HG03354 (cell line): ENCODE measurements around the gene HCAR3.
"Not testable (repeated sequence)": the region's sequence is repeated elsewhere in the genome, so short reads cannot be mapped to it uniquely, and the experiment has no call there.

Experiments used
- ATAC-seq: cut with Tn5 transposase; IDR thresholded peaks from one replicate; pipeline ENCODE4 v1.9.1; 2021; ENCODE audit warnings: mild to moderate bottlenecking; ENCODE audit not compliant: unreplicated experiment, poor library complexity, severe bottlenecking

Gene HCAR3

GRCh38 chr12:122724641-122725243 lies 8.1 kb upstream of the HCAR3 start:
- ATAC-seq = peak; percentile 56

DNA sequence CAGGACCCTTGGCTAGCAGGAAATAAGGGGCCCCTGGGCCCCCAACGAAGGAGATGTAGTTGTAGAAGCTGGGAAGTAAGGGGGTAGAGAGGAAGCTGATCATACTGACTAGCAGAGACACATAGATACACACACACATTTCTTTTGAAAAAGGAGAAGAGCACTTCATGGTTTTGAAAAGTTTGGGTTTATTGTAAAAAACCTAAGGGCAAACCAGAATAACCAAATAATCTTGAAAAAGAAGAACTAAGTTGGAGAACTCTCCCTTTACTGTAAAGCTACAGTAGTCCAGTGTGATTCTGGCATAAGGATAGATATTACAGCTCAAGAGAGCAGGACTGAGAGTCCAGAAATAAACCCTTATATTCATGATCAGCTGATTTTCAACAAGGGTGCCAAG lies 5.8 kb upstream of the HCAR3 start:
- ATAC-seq = no peak

- no peak for ATAC-seq
These were observed 4.5 kb upstream of the HCAR3 start for GRCh38 chr12:122721057-122721545.

GRCh38 chr12:122715211-122715610 lies 1.4 kb downstream of the HCAR3 start:
- not testable (repeated sequence) for ATAC-seq

- not testable (repeated sequence) for ATAC-seq
These were observed 3.0 kb downstream of the HCAR3 start for GRCh38 chr12:122713491-122714188.

- not testable (repeated sequence) for ATAC-seq
These were observed 5.3 kb downstream of the HCAR3 start for GRCh38 chr12:122711266-122711665.

DNA sequence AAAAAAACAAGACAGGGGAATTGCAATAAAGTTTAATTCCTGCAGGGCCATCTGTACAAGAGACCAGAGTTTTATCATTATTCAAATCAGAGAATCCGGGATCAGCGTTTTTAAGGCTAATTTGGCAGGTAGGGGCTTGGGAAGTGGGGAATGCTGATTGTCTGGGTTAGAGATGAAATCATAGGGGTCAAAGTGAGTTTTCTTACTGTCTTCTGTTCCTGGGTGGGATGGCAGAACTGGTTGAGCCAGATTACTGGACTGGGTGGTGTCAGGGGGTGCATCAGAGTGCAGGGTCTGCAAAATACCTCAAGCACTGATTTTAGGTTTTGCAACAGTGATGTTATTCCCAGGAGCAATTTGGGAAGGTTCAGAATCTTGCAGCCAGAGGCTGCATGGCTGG lies 6.3 kb downstream of the HCAR3 start:
- not testable (repeated sequence) for ATAC-seq

DNA sequence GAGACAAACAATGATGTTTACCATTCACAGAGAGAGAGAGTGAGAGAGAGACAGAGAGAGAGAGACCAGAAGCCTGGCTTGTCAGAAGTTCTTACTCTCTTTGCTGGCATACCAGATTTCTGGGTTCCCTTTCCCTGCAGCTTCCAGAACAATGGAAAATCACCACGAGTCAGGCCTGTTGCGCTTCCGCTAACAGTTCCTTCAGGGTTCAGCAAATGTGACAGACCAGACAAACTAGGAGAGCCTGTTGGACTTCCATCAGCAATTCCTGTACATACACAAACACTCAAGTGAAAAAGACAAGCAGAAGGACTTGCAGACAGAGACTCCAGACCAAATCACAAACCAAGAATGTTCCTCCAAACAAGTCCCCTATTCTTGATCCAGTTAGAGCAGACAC lies 7.3 kb downstream of the HCAR3 start:
- not testable (repeated sequence) for ATAC-seq

DNA sequence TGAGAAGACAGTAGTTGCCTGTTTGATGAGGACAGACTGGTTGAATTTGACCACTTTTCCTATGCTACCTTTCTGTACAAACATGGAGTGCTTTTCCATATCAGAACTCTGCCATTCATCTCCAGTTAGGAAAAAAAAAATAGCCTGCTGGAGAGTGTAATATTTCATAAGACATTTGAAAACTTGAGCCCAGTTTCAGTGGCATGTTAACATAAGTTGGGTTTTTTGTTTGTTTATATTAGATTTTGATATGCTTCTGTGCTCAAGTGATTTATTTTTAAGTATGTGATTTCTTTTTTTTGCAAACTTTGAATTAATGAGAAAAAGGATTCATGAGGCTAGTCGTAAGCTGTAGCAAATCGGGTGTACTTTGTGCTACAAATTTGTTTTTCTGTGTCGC lies 12.8 kb downstream of the HCAR3 start:
- not testable (repeated sequence) for ATAC-seq

- ATAC-seq = not testable (repeated sequence)
These were observed 13.6 kb downstream of the HCAR3 start, which contains the start of gene HCAR2 for GRCh38 chr12:122702890-122703611. HCAR2 (minus strand) TSS chr12:122703357; CDS start chr12:122703283, 74 bp downstream.

- ATAC-seq = not testable (repeated sequence)
These were observed 15.1 kb downstream of the HCAR3 start for GRCh38 chr12:122701481-122701880.

GRCh38 chr12:122700038-122700710 lies 16.4 kb downstream of the HCAR3 start:
- not testable (repeated sequence) for ATAC-seq

DNA sequence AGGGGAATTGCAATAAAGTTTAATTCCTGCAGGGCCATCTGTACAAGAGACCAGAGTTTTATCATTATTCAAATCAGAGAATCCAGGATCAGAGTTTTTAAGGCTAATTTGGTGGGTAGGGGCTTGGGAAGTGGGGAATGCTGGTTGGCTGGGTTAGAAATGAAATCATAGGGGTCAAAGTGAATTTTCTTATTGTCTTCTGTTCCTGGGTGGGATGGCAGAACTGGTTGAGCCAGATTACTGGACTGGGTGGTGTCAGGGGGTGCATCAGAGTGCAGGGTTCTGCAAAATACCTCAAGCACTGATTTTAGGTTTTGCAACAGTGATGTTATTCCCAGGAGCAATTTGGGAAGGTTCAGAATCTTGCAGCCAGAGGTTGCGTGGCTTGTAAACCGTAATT lies 19.7 kb downstream of the HCAR3 start:
- ATAC-seq = not testable (repeated sequence)

DNA sequence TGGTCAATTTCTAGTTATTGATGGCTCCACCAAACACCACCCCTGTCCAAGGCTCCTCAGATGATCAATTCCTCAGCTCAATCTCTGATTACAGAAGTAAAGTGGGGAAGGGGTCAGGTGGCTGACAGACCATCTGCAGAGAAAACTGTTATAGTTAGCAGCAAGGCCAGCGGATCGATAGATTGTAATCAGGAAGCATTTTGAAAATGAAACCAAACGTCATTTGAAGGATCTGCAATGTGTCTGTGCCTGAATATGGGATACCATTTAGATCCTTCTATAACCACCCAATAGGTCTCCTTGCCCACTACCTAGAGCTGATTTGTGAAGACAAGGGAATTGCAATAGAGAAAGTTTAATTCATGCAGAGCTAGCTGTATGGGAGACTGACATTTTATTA lies 25.0 kb downstream of the HCAR3 start:
- ATAC-seq = no peak

DNA sequence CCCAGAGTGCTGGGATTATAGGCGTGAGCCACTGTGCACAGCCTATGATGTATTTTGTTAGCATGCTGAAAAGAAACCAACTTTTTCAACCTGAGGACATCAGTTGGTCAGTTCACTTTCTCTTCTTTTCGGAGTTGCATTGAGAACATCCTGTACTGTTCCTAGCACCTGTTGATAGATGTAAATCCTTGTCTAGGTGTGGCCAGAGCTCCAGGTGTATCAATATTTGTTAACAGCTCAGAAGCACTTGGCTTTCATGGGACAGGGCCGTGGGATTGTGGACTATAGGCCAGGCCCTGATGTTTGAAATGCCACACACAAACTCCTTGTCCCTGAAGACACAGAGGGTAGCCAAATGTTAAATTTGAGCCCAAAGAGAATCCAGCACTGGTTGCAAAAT lies 28.3 kb downstream of the HCAR3 start:
- no peak for ATAC-seq

DNA sequence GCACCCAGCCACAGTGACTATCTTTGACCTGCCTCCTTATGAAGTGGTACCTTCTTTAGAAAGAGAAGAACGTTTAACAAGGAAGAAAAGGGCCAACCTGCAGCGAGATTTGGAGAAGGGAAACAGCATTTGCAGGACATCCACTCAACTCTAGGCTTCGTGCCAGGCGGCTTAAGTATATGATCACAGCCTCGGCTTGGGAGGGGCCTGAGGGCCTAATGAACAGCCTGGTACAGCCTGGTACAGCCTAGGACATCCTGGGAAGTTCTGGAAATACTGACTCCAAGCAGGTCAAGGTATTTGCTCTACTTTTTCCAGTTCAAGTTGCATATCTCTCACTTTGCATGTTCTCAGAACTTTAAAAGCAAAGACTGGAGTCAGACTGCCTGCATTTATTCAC lies 29.5 kb downstream of the HCAR3 start:
- ATAC-seq = no peak

DNA sequence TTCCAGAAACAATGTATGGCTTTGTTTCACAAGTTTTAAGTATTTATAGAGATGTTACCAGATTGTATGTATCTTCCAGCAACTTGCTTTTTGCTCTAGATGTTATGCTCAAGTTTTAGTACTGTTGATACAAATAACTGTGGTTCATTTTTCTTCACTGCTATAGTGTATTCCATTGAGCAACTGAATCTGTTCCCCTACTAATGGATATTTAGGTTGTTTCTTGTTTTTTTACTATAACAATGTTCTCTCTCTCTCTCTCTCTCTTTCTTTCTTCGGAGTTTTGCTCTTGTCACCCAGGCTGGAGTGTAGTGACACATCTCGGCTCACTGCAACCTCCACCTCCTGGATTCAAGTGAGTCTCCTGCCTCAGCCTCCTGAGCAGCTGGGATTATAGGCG lies 30.1 kb downstream of the HCAR3 start:
- ATAC-seq = no peak

- ATAC-seq = no peak
These were observed 32.3 kb downstream of the HCAR3 start for GRCh38 chr12:122684297-122684813.

DNA sequence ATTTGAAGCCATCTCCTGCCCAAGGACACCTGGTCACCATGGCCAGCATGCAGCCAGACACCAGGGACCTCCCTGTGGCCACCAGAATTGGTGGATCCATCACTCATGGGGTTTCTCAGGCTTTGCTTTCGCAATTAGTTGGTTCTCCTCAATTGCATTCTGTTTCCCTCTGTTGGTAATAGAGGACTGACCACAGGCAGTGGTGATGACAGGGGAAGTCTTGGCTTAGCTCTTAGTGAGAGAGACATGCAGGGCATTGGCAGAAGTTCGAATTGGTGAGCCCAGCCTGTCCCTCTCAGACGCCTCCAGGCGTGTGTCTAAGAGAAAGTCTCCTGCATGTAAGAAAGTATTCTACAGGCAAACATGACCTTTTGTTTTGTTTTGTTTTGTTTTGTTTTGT lies 34.8 kb downstream of the HCAR3 start:
- ATAC-seq = no peak

DNA sequence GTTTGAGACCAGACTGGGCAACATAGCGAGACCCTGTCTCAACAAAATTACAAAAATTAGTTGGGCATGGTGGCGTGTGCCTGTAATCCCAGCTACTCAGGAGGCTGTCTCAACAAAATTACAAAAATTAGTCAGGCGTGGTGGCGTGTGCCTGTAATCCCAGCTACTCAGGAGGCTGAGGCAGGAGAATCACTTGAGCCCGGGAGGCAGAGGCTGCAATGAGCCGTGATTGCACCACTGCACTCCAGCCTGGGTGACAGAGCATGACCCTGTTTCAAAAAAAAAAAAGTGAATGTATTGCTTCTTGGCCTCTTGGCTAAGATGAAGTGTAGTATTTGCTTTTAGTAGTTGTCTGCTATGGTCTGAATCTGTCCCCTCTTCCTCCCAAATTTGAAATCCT lies 35.6 kb downstream of the HCAR3 start:
- not testable (repeated sequence) for ATAC-seq
